AG10803 (cell line): ENCODE data around the gene HEBP1.

Experiments
- DNase-seq: peaks from one replicate; pipeline ENCODE4 v3.0.0; 2010; ENCODE audit warnings: low read depth
- H3K4me3 ChIP-seq: 2 replicates; pipeline ENCODE4 v1.5.1; 2011; ENCODE audit warnings: mild to moderate bottlenecking, low read length, control low read depth
- TF ChIP-seq, protein P1 (sequence below): conservative IDR thresholded peaks from 2 replicates; pipeline ENCODE4 v1.5.1; 2011; ENCODE audit warnings: mild to moderate bottlenecking, low read length, control low read depth, inconsistent platforms

Gene HEBP1

DNA sequence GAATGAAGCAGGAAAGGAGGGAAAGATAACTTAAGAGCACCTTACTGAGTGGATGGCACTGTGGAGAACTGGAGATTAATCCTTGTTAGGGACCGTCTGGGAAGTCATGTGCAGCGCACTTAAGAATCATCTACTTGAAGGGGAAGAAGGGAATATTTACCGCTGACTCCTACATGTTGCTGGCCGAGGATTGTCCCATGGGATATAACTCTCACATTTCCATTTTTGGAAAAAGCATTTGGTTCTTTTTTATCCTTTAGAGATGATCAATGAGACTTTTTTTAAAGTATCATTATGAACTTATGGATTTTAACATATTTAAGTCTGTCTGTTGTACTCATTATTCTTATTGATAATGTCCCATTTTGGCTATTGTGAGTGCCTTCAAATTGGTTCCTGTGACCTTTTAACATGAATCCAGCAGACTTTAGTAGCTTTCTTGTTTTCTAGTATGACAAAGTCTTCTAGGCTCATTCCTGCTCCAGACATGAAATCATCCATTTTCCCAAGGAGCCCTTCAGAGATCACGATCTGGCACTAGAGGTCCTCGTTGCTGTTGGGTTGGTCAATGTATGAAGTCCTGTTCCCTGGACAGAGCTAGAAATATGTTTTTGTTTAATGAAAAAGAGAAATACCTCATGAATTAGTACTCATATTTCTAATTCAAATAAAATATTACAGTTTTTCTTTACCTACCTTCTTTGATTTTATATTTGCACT lies 23.9 kb upstream of the HEBP1 start:
- peak; percentile 72 for DNase-seq
- TF ChIP-seq, protein P1, sequence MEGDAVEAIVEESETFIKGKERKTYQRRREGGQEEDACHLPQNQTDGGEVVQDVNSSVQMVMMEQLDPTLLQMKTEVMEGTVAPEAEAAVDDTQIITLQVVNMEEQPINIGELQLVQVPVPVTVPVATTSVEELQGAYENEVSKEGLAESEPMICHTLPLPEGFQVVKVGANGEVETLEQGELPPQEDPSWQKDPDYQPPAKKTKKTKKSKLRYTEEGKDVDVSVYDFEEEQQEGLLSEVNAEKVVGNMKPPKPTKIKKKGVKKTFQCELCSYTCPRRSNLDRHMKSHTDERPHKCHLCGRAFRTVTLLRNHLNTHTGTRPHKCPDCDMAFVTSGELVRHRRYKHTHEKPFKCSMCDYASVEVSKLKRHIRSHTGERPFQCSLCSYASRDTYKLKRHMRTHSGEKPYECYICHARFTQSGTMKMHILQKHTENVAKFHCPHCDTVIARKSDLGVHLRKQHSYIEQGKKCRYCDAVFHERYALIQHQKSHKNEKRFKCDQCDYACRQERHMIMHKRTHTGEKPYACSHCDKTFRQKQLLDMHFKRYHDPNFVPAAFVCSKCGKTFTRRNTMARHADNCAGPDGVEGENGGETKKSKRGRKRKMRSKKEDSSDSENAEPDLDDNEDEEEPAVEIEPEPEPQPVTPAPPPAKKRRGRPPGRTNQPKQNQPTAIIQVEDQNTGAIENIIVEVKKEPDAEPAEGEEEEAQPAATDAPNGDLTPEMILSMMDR, result peak; percentile 60
- H3K4me3 ChIP-seq, result no peak overlapping the region

DNA sequence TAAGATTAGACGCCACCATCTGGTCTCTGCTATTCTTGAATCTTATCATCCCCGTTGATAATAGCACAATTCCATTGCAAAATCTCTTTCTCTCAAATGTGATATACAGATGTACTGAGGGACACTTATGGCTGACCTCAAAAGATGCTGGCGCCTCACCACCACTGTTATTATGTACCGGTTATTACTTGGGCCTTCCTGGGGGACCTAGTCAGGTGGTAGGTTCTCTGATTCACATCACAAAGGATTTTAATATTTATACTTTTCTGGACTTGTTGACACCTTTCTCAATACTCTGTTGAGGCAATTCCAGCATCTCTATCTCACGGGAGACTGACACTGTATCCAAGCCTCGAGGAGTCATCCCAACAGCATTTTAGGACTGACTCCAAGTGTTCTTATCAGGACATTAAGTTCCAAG lies 22.8 kb upstream of the HEBP1 start:
- H3K4me3 ChIP-seq, result no peak overlapping the region
- TF ChIP-seq, protein P1, result no peak
- DNase-seq, result no peak

DNA sequence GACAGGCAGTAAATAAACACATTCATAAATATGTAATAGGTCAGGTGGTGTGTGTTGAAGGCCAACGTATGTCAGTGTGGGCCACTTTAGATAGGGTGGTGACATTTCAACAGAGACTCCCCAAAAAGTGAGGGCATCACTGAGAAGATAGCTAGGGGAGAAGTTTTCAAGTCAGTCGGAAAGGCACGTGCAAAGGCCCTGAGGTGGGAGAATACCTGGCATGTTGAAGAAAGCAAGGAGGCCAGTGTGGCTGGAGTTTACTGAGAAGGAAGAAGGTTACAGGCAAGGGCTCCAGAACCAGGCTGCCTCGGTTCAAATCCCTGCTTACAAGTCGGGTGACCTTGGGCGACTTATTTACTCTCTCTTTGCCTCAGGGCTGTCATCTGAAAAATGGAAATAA lies 11.0 kb upstream of the HEBP1 start:
- no peak for DNase-seq
- H3K4me3 ChIP-seq, result no peak overlapping the region
- TF ChIP-seq, protein P1, result no peak

DNA sequence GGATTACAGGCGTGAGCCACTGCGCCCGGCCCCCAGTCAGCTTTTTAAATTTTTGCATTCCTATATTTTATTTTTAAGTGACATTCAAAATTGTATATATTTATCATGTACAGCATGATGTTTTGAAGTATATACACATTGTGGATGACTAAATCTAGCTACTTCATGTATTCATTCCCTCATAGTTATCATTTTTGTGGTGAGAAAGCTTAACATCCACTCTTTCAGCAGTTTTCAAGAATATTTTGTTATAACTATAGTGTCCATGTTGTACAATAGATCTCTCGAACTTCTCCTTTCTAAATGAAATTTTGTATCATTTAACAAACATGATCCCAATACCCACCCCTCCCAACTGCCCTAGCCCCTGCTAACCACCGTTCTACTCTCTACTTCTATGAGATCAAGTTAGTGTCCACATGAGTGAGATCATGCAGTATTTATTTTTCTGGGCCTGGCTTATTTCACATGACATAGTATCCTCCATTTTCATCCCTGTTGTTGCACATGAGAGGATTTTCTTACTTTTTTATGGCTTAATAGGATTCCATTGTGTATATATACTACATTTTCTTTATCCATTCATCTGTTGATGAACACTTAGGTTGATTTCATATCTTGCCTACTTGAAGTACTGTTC lies 8.8 kb upstream of the HEBP1 start:
- no peak overlapping the region for H3K4me3 ChIP-seq
- peak; percentile 35 for DNase-seq
- TF ChIP-seq, protein P1, result no peak

DNA sequence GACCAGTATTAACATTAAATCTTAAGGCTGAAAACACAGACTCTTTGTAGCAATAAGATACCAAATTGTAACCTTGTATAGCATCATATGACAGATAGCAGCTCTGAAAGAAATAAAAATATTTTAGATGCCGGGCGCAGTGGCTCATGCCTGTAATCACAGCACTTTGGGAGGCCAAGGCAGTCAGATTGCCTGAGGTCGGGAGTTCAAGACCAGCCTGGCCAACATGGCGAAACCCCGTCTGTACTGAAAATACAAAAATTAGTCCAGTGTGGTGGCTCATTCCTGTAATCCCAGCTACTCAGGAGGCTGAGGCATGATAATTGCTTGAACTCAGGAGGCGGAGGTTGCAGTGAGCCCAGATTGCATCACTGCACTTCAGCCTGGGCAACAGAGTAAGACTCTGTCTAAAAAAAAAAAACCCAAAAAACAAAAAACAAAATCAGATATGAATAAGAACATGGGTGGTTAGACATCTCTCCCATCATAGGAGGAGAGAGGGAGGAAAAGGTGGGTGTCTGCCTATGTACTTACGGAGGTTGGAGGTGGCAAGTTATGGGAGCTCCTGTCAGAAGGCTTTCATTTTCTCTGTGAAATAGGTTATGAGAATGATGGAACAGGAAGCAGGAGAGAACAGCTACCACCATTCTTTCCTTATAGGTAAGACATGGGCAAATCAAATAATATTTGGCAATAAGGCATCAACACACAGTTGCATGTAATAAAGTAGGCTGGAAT lies 7.6 kb upstream of the HEBP1 start:
- TF ChIP-seq, protein P1, result no peak
- no peak overlapping the region for H3K4me3 ChIP-seq
- DNase-seq, result no peak

DNA sequence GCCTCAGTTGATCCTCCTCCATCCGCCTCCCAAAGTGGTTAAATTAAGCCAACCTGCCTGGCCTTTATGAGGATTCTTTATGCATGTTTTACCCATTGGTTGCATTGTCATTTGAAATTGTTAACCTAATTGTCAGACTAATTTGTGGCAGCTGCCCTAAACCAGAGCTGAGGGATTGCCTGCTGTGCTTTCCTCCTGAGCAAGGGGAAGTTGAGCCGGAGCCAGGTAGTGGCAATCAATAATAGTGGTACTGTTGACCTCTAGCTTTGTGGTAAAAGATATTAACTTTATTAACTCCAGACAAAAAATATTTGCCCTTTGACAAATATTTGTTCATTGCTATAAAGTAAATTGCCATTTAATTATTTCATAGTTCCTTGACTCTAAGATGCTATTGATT lies 5.6 kb upstream of the HEBP1 start:
- DNase-seq, result no peak
- TF ChIP-seq, protein P1, result no peak
- no peak overlapping the region for H3K4me3 ChIP-seq
